Naive thymus-derived CD4-positive, alpha-beta T cell (primary cell): Measurements from ENCODE around the gene MYBPH. TPM values are rescaled to one million over a fixed set of nuclear protein-coding genes. Genes with fewer than 3 reads are reported as not detected.

Source experiments
- ATAC-seq: fragments of 150-1000 bp; cut with Tn5 transposase; 2 replicates; pipeline ENCODE4 v1.10.0; 2021; ENCODE audit warnings: mild to moderate bottlenecking, moderate library complexity
- CTCF ChIA-PET: fragments of 350-600 bp; sonication (Branson Sonifier 250); formaldehyde crosslinking; loops from one replicate; lab custom pipeline; 2021; ENCODE audit warnings: antibody characterized with exemption; lab: Charles Lee
- POLR2A ChIA-PET: fragments of 350-600 bp; sonication (Branson Sonifier 250); formaldehyde crosslinking; loops from one replicate; lab custom pipeline; 2021; ENCODE audit warnings: antibody characterized with exemption, inconsistent platforms; lab: Charles Lee
- DNase-seq, 9 donors: peaks; one replicate each; pipeline versions ENCODE4 v3.0.0 to v3.0.0-alpha.2; 2020 to 2022; ENCODE audit warnings: mixed read lengths in 1 of 9
- H3K27ac ChIP-seq: one replicate; pipeline ENCODE4 v1.7.0; 2013; ENCODE audit warnings: mild to moderate bottlenecking, low read depth, low read length, moderate library complexity
- H3K27me3 ChIP-seq, 2 donors: one replicate each; pipeline ENCODE4 v1.7.0; 2013; ENCODE audit warnings: low read length in 2 of 2, mild to moderate bottlenecking in 2 of 2, moderate library complexity in 2 of 2; ENCODE audit not compliant: control insufficient read depth in 2 of 2, insufficient read depth in 2 of 2
- H3K36me3 ChIP-seq, 3 experiments: 1 replicate in 2 of 3; 2 replicates in 1 of 3; pipeline ENCODE4 v1.7.0; 2013; ENCODE audit warnings: low read length in 3 of 3, mild to moderate bottlenecking in 3 of 3, moderate library complexity in 1 of 3; ENCODE audit not compliant: insufficient read depth in 3 of 3, control insufficient read depth in 2 of 3
- H3K4me1 ChIP-seq, 2 donors: one replicate each; pipeline ENCODE4 v1.7.0; 2013; ENCODE audit warnings: low read length in 2 of 2, mild to moderate bottlenecking in 2 of 2, moderate library complexity in 1 of 2; ENCODE audit not compliant: control insufficient read depth in 2 of 2, insufficient read depth in 2 of 2
- H3K4me3 ChIP-seq: 2 replicates; pipeline ENCODE4 v1.7.0; 2013; ENCODE audit warnings: mild to moderate bottlenecking, low read length
- H3K9me3 ChIP-seq, 3 experiments: 1 replicate in 2 of 3; 2 replicates in 1 of 3; pipeline ENCODE4 v1.7.0; 2013; ENCODE audit warnings: low read length in 3 of 3; ENCODE audit not compliant: control insufficient read depth in 2 of 3
- H3K27ac Mint-ChIP-seq, 9 donors: one replicate each; pipeline ENCODE4 v1.8.0; 2020 to 2022; ENCODE audit warnings: mixed read lengths in 9 of 9, mild to moderate bottlenecking in 8 of 9, moderate library complexity in 5 of 9, inconsistent platforms in 2 of 9
- H3K27me3 Mint-ChIP-seq, 5 donors: one replicate each; pipeline ENCODE4 v1.8.0; 2021 to 2022; ENCODE audit warnings: mixed read lengths in 5 of 5, mild to moderate bottlenecking in 1 of 5
- H3K36me3 Mint-ChIP-seq, 5 donors: one replicate each; pipeline ENCODE4 v1.8.0; 2020 to 2022; ENCODE audit warnings: mixed read lengths in 5 of 5, mild to moderate bottlenecking in 3 of 5, inconsistent platforms in 1 of 5
- H3K4me1 Mint-ChIP-seq, 7 donors: one replicate each; pipeline ENCODE4 v1.8.0; 2020 to 2022; ENCODE audit warnings: mixed read lengths in 7 of 7, mild to moderate bottlenecking in 3 of 7, inconsistent platforms in 1 of 7
- H3K4me3 Mint-ChIP-seq, 10 donors: one replicate each; pipeline ENCODE4 v1.8.0; 2020 to 2022; ENCODE audit warnings: mild to moderate bottlenecking in 10 of 10, mixed read lengths in 10 of 10, moderate library complexity in 6 of 10, inconsistent platforms in 2 of 10
- H3K9me3 Mint-ChIP-seq, 11 donors: one replicate each; pipeline ENCODE4 v1.8.0; 2020 to 2022; ENCODE audit warnings: mixed read lengths in 11 of 11, mild to moderate bottlenecking in 4 of 11, inconsistent platforms in 1 of 11, moderate library complexity in 1 of 11
- intact Hi-C, 2 donors: fragments of 100-400 bp; cut with micrococcal nuclease; formaldehyde crosslinking; loops; one replicate each; pipeline ENCODE4 v1.15.1; 2023
- polyA plus RNA-seq, 2 donors: library from polyadenylated mRNA; unstranded; fragments of 300-500 nt; fragmentation: Illumina TruSeq; gene quantifications; one replicate each; pipeline ENCODE4 v1.2.3, GENCODE V29; 2021
- total RNA-seq, 6 experiments: library from RNA in 5 of 6; stranded (reverse) in 5 of 6; gene quantifications; 1 replicate in 5 of 6; 2 replicates in 1 of 6; pipeline ENCODE4 v1.2.3 and lab custom pipeline; 2021 to 2026

Gene MYBPH
- total and polyA plus RNA-seq, 7 experiments from 2014 or later, result not detected

- H3K9me3 ChIP-seq, result no peaks in the 10 kb centered on the region
- no peak for ATAC-seq
These were observed 55.1 kb downstream of the MYBPH start for GRCh38 chr1:203120325-203121153.

More at GRCh38 chr1:203120325-203121153, 55.1 kb downstream of the MYBPH start:
- Mint-ChIP-seq H3K27ac (no peak overlapping the region), H3K9me3 (peaks cover 0 to 2% (median 0%) of the 10 kb centered on the region in 11 donors), H3K36me3 (peaks cover 0 to 4% (median 0%) of the 10 kb centered on the region in 5 donors), H3K27me3 (peaks cover 57 to 88% (median 68%) of the 10 kb centered on the region in 5 donors), H3K4me3 (peak overlapping the region in 1 of 10 donors; percentile 30), H3K4me1 (peaks cover 0 to 8% (median 0%) of the 10 kb centered on the region in 7 donors)
- POLR2A ChIA-PET, result no interaction called here
- intact Hi-C loops, result no loop called here
- Histone ChIP-seq H3K36me3 (no peaks in the 10 kb centered on the region), H3K27me3 (peaks cover 0 to 6% of the 10 kb centered on the region in 2 donors), H3K27ac (no peak overlapping the region), H3K4me3 (no peak overlapping the region), H3K4me1 (no peaks in the 10 kb centered on the region)
- DNase-seq, result peak in 1 of 9 donors; percentile 16
- CTCF ChIA-PET, result no interaction called here

Other genes starting within 250 kb of the MYBPH start
- gene KLHL12, start 248.6 kb downstream of the MYBPH start, total RNA-seq, result 10 to 100 TPM; 15.6 to 28.0 (median 24.5) TPM
- gene KLHL12, start 248.6 kb downstream of the MYBPH start, polyA plus RNA-seq, result 10 to 100 TPM; 12.1 to 18.3 TPM
- 10 to 100 TPM; 51.9 to 84.5 (median 69.6) TPM for gene ADIPOR1, start 217.5 kb downstream of the MYBPH start, total RNA-seq
- 10 to 100 TPM; 56.8 to 93.8 TPM for gene ADIPOR1, start 217.5 kb downstream of the MYBPH start, polyA plus RNA-seq
- gene CYB5R1, start 208.6 kb downstream of the MYBPH start, total RNA-seq, result 10 to 100 TPM; 22.8 to 50.2 (median 48.0) TPM
- 10 to 100 TPM; 63.1 to 71.3 TPM for gene CYB5R1, start 208.6 kb downstream of the MYBPH start, polyA plus RNA-seq
- 100 to 1,000 TPM in 2 of 5 experiments, 10 to 100 TPM in 3; 61.4 to 134 (median 77.0) TPM for gene TMEM183A, start 168.5 kb downstream of the MYBPH start, total RNA-seq
- gene TMEM183A, start 168.5 kb downstream of the MYBPH start, polyA plus RNA-seq, result 10 to 100 TPM; 42.5 to 56.0 TPM
- gene PPFIA4, start 149.3 kb downstream of the MYBPH start, total RNA-seq, result 10 to 100 TPM in 1 of 5 experiments, 1 to 10 TPM in 2, under 1 TPM in 2; 0.40 to 45.5 (median 2.4) TPM
- gene PPFIA4, start 149.3 kb downstream of the MYBPH start, polyA plus RNA-seq, result not detected
- gene MYOG, start 89.8 kb downstream of the MYBPH start, total RNA-seq, result not detected
- not detected for gene MYOG, start 89.8 kb downstream of the MYBPH start, polyA plus RNA-seq
- gene ADORA1, start 48.1 kb downstream of the MYBPH start, total RNA-seq, result under 1 TPM in 1 of 5 experiments, not detected in 4; 0.44 TPM
- not detected for gene ADORA1, start 48.1 kb downstream of the MYBPH start, polyA plus RNA-seq
- 1 to 10 TPM in 1 of 5 experiments, under 1 TPM in 1, not detected in 3; 0.32 to 1.3 TPM for gene CHI3L1, start 10.9 kb upstream of the MYBPH start, total RNA-seq
- gene CHI3L1, start 10.9 kb upstream of the MYBPH start, polyA plus RNA-seq, result not detected
- 1 to 10 TPM in 4 of 5 experiments, under 1 TPM in 1; 0.76 to 2.2 (median 1.1) TPM for gene CHIT1, start 53.8 kb upstream of the MYBPH start, total RNA-seq
- not detected for gene CHIT1, start 53.8 kb upstream of the MYBPH start, polyA plus RNA-seq
- gene BTG2, start 129.7 kb upstream of the MYBPH start, total RNA-seq, result 100 to 1,000 TPM; 141 to 654 (median 241) TPM
- 100 to 1,000 TPM; 118 to 211 TPM for gene BTG2, start 129.7 kb upstream of the MYBPH start, polyA plus RNA-seq
- gene FMOD, start 175.3 kb upstream of the MYBPH start, total RNA-seq, result not detected
- gene FMOD, start 175.3 kb upstream of the MYBPH start, polyA plus RNA-seq, result not detected